ENCODE results near the gene KRR1.
"Not testable (repeated sequence)": the region's sequence is repeated elsewhere in the genome, so short reads cannot be mapped to it uniquely, and the experiment has no call there.

Gene KRR1

DNA sequence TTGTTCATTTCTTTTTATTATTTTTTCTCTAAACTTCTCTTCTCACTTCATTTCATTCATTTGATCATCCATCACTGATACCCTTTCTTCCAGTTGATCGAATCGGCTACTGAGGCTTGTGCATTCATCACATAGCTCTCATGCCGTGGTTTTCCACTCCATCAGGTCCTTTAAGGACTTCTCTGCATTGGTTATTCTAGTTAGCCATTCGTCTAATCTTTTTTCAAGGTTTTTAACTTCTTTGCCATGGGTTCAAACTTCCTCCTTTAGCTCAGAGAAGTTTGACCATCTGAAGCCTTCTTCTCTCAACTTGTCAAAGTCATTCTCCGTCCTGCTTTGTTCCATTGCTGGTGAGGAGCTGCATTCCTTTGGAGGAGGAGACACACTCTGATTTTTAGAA, 10.7 kb upstream of the KRR1 start:
- DNase-seq = not testable (repeated sequence)

DNA sequence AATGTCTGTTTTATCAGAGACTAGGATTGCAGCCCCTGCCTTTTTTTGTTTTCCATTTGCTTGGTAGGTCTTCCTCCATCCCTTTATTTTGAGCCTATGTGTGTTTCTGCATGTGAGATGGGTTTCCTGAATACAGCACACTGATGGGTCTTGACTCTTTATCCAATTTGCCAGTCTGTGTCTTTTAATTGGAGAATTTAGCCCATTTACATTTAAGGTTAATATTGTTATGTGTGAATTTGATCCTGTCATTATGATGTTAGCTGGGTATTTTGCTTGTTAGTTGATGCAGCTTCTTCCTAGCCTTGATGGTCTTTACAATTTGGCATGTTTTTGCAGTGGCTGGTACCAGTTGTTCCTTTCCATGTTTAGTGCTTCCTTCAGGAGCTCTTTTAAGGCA, 9.8 kb upstream of the KRR1 start:
- not testable (repeated sequence) for DNase-seq

- no peak for DNase-seq
Measured at GRCh38 chr12:75509621-75510020, 1.8 kb downstream of the KRR1 start.

DNA sequence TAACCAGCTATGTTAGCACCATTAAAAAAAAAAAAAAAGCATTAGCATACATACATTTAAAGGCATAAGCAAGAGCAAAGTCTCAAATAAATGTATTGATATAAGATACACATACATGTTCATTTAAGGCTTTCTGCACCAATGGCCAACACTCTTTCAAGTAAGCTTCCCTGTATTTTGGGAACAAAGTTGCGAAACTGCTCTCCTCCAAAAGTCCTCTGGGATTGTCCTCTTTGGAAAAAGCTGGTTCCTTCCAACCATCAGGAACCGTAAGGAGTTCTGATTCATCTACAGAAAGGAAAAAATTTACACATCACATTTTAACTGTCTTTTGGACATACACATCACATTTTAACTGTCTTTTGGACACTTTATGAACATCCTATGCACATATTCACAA, 3.2 kb downstream of the KRR1 start:
- DNase-seq = no peak

DNA sequence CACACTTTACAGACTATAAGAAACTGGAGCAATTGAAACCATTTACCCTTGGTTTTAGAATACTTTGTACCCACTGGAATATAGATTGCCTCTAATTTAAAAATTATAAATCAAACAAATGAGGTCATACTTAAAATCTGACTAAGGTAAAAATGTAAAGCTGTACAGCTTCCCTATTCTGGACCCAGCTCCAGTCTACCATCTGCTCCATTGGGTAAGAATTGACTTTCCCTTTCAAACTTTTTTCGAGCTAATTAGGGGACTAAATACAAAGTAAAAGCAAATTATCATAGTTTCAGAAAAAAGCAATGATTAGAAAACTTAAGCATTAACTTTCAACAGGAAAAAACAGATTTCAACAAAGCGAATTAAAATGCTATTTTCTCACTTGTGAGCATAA, 4.3 kb downstream of the KRR1 start:
- DNase-seq = no peak

DNA sequence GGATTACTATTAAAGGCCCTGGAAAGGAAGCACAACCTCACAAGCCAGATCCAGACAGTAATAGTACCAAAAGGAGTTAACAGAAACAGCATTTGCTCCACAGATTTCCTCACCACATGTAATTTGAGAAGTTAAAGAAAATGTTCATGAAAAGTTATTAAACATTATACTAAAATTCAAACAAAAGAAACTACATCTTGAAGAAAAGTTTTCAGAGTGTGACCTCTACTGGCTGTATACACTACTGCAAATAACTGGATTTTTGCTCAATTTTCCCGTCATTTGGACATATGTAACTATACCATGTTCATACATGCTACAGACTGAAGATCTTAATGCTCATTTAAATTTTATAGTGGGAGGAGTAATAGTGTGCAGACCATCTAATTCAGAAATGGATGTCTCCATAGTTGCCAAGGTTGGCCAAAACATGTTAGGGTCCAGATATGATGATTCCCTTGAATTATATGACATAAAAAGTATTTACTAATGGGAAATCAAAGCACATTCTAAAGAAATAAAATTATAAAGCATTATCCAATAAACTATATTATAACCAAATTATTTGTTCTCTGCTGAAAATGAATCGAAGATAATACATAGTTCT, 5.6 kb downstream of the KRR1 start:
- DNase-seq = no peak

GRCh38 chr12:75503866-75504265, 7.5 kb downstream of the KRR1 start:
- DNase-seq = no peak

DNA sequence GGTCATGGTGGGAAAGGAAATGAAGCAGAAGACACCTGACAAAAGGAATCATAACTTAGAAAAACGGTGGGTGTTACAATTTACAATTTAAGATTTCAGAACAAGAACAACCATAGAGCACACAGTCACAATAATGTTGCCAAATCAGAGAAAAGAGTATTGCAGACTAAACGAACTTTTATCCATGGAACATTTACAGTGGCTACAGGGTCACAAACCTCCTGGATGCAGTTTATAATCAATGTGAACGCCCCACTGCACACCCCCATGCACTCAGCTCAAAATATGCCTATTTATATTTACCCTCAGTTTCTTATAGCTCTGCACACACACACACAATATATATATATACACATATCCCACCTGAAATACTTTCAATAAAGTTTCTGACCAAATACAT, 8.0 kb downstream of the KRR1 start:
- DNase-seq = no peak

GRCh38 chr12:75491169-75491568, 20.2 kb downstream of the KRR1 start:
- no peak for DNase-seq

DNA sequence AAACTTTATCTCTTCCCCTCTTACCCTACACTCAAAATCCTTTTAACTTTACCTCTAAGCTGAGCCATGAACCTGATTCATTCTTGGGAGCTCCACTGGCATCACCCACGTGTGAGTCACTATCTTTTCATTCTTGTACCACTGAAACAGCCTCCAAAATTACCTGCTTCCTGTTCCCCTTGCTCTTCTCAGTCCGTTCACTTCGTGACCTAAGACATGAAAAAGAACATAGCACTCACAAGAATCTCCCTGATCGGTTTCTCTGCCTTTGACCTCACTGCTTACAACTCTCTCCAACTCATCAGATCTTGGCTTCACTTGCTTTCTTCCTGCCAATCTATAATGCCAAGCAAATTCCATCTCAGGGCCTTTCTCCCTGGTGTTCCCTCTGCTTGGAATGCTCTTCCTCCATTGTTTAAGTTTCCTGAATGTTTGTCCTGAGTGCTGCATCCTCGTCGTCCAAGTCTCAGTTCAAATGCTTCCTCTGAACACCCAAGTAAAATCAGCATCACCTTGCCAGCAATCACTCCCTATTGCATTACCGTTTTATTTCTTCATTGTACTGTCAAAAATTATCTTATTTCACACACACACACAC, 21.7 kb downstream of the KRR1 start:
- peak; percentile 64 for DNase-seq

- DNase-seq = no peak
Measured at GRCh38 chr12:75489187-75489586, 22.2 kb downstream of the KRR1 start.

DNA sequence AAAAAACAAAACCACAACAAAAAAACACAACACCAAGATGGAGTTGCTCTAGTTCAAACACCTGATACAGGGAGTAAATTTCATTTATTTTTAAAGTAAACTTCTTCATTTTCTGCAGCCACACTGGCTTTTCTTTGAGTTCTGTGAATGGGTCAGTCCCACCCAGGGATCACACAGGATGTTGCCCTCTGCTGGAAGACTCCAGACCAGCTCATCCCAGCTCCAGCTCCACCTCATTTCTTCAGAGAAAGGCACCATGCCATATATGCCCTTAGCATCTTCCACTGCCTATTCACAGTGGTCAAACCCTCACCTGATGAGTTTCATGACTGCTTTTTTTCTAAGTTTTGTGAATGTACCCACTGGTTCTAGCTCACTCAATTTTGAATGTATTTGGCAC, 22.9 kb downstream of the KRR1 start:
- peak; percentile 68 for DNase-seq

DNA sequence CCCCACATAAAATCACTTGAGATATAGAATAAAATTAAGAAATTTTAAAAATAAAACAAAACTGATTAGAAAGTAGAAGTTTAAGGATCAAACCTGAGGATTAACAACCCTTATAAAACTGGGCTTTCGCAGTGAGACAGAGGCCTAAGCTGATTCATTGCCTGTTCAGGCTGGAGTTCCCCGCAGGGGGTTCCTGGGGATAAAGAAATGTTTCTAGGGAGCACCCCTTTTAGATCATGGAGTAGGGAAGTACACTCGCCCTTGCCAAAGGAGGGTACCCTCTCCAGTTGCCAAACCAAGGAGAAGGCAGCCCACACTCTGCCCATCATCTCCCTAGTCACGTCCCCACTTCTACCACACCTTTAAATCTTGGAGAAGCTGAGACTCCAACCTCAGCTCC, 24.1 kb downstream of the KRR1 start:
- DNase-seq = no peak

GRCh38 chr12:75484450-75484849, 27.0 kb downstream of the KRR1 start:
- not testable (repeated sequence) for DNase-seq

DNA sequence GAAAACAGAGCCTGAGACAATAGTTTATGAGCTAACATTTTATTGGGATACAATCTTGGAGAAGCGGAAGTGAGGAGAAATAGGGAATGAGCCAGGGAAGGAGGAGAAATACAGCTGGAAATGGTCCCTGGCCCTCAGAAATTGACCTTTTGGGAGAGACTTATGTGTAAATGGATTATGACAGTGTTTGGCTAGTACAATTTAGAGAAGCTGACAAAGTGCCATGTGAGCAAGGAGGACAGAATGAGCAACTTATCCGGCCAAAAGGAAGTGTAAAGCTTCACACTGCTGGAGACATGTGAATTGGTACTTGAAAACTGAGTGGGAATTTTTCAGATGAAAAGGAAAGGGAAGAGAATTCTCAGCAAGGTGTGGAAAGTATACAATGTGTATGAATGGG, 28.0 kb downstream of the KRR1 start:
- DNase-seq = no peak

- DNase-seq = no peak
Measured at GRCh38 chr12:75482646-75483045, 28.8 kb downstream of the KRR1 start.

DNA sequence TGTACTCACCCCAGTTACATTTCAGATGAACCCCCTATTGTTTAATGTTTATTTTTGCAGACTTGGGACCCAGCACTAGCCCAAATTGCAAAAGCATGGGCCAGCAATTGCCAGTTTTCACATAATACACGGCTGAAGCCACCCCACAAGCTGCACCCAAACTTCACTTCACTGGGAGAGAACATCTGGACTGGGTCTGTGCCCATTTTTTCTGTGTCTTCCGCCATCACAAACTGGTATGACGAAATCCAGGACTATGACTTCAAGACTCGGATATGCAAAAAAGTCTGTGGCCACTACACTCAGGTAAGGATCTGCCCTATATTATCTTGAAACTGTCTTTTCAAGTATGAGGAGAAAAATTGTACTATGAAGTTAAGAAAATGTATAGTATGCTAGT, 29.6 kb downstream of the KRR1 start:
- DNase-seq = no peak

GRCh38 chr12:75481013-75481705, 30.2 kb downstream of the KRR1 start:
- no peak for DNase-seq

DNA sequence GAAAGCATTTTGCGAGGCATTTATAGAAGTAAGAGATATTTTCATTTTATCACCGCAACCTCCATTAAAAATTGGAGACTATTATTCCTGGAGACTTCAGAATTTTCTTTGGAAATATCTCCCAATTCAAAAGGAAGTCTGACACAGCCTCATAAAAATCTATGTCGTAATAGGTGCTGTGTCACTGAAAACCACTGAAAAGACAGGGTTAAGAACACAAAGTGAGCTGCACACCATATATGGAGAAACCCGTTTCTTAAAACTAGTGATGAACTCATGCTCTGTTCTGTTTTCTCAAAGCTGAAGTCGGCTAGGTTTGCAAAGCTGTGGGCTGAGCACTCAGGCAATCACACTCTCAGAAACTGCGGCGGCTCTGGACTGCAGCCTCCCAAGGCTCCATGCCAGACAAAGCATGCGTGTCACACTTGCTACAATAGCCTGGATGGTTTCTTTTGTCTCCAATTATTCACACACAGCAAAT, 30.9 kb downstream of the KRR1 start, which contains the start of gene GLIPR1:
TSS of gene GLIPR1 (plus strand) at position 287 of the 481 bp plus-strand sequence. CDS start at position 413, 126 bp downstream.
- DNase-seq = peak; percentile 87

- no peak for DNase-seq
Measured at GRCh38 chr12:75479963-75480461, 31.4 kb downstream of the KRR1 start.

- no peak for DNase-seq
Measured at GRCh38 chr12:75478116-75478794, 33.2 kb downstream of the KRR1 start.

- no peak for DNase-seq
Measured at GRCh38 chr12:75477137-75477536, 34.3 kb downstream of the KRR1 start.

DNA sequence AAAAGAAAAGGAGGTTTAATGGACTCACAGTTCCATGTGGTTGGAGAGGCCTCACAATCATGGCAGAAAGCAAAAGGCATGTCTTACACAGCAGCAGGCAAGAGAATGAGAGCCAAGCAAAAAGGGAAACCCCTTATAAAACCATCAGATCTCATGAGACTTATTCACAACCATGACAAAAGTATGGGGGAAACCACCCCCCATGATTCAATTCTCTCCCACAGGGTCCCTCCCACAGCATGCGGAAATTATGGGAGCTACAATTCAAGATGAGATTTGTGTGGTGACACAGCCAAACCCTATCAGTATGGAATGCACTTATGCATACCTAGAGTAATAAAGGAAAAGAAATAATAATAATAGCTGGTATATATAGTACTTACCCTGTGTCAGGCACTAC, 35.3 kb downstream of the KRR1 start:
- DNase-seq = no peak
